GM23338 (cell line): Measurements from ENCODE around the gene ASB12. TPM values are rescaled to one million over a fixed set of nuclear protein-coding genes. Genes with fewer than 3 reads are reported as not detected.

Experiments used
- ATAC-seq: fragments of 200-7000 bp; cut with Tn5 transposase; 3 replicates; pipeline ENCODE4 v1.9.1; 2020
- DNase-seq: peaks from one replicate; pipeline ENCODE4 v3.0.0-alpha.2; 2015; ENCODE audit warnings: low spot score
- H2AFZ ChIP-seq: fragments of 200-600 bp; sonication (generic); 2 replicates; pipeline ENCODE4 v1.8.0; 2016; ENCODE audit warnings: antibody characterized with exemption, mild to moderate bottlenecking, moderate library complexity
- H3F3A ChIP-seq: fragments of 200-600 bp; sonication (generic); replicated peaks from 2 replicates; pipeline ENCODE4 v1.8.0; 2017; ENCODE audit warnings: antibody characterized with exemption, mixed run types, low read depth
- H3K27ac ChIP-seq: fragments of 200-600 bp; sonication (generic); 2 replicates; pipeline ENCODE4 v1.6.1; 2016; ENCODE audit warnings: low read depth
- H3K27me3 ChIP-seq: fragments of 200-600 bp; sonication (generic); 2 replicates; pipeline ENCODE4 v1.8.0; 2016; ENCODE audit warnings: mild to moderate bottlenecking, mixed run types, moderate library complexity; ENCODE audit not compliant: insufficient read depth
- H3K36me3 ChIP-seq: fragments of 200-600 bp; sonication (generic); 2 replicates; pipeline ENCODE4 v1.8.0; 2016; ENCODE audit warnings: mild to moderate bottlenecking; ENCODE audit not compliant: insufficient read depth
- H3K4me1 ChIP-seq: fragments of 200-600 bp; sonication (generic); 2 replicates; pipeline ENCODE4 v1.8.0; 2016; ENCODE audit warnings: mild to moderate bottlenecking, moderate library complexity; ENCODE audit not compliant: insufficient read depth
- H3K4me2 ChIP-seq: fragments of 200-600 bp; sonication (generic); 2 replicates; pipeline ENCODE4 v1.7.1; 2017; ENCODE audit warnings: mixed run types
- H3K4me3 ChIP-seq: fragments of 200-600 bp; sonication (generic); 2 replicates; pipeline ENCODE4 v1.6.1; 2016; ENCODE audit warnings: mixed run types
- H3K79me2 ChIP-seq: fragments of 200-600 bp; sonication (generic); replicated peaks from 2 replicates; pipeline ENCODE4 v1.8.0; 2017; ENCODE audit warnings: mild to moderate bottlenecking; ENCODE audit not compliant: insufficient read depth
- H3K9me2 ChIP-seq: fragments of 200-600 bp; sonication (generic); 2 replicates; pipeline ENCODE4 v1.8.0; 2017; ENCODE audit not compliant: insufficient read depth
- H4K20me1 ChIP-seq: fragments of 200-600 bp; sonication (generic); replicated peaks from 2 replicates; pipeline ENCODE4 v1.8.0; 2017; ENCODE audit warnings: mild to moderate bottlenecking; ENCODE audit not compliant: insufficient read depth
- H3K27ac Mint-ChIP-seq: 2 replicates; pipeline ENCODE4 v1.8.0; 2020; ENCODE audit warnings: inconsistent platforms, mild to moderate bottlenecking, moderate library complexity, mixed read lengths
- H3K27me3 Mint-ChIP-seq: 3 replicates; pipeline ENCODE4 v1.8.0; 2022; ENCODE audit warnings: low read depth, mild to moderate bottlenecking, moderate library complexity, mixed read lengths, inconsistent platforms; ENCODE audit not compliant: insufficient read depth, poor library complexity
- H3K36me3 Mint-ChIP-seq: 3 replicates; pipeline ENCODE4 v1.8.0; 2021; ENCODE audit warnings: low read depth, mild to moderate bottlenecking, inconsistent platforms, moderate library complexity, mixed read lengths
- H3K4me1 Mint-ChIP-seq: 3 replicates; pipeline ENCODE4 v1.8.0; 2020; ENCODE audit warnings: mild to moderate bottlenecking, inconsistent platforms, mixed read lengths
- H3K4me3 Mint-ChIP-seq: 3 replicates; pipeline ENCODE4 v1.8.0; 2021; ENCODE audit warnings: moderate library complexity, mild to moderate bottlenecking, inconsistent platforms, mixed read lengths
- H3K9me3 Mint-ChIP-seq: 3 replicates; pipeline ENCODE4 v1.8.0; 2020; ENCODE audit warnings: moderate library complexity, mild to moderate bottlenecking, inconsistent platforms, mixed read lengths
- CREB1 ChIP-seq: fragments of 250-450 bp; sonication (Bioruptor Pico); IDR thresholded peaks from 2 replicates; pipeline ENCODE4 v1.5.0; 2020; ENCODE audit warnings: low read depth, mild to moderate bottlenecking, moderate library complexity
- EZH2 ChIP-seq: fragments of 200-600 bp; sonication (generic); IDR thresholded peaks from one replicate; pipeline ENCODE4 v1.8.0; 2017; ENCODE audit warnings: antibody characterized with exemption, mild to moderate bottlenecking, low read depth; ENCODE audit not compliant: unreplicated experiment
- EZH2phosphoT487 ChIP-seq: fragments of 200-600 bp; sonication (generic); IDR thresholded peaks from one replicate; pipeline ENCODE4 v1.8.1; 2018; ENCODE audit warnings: antibody characterized with exemption; ENCODE audit not compliant: unreplicated experiment
- JUNB ChIP-seq: IDR thresholded peaks from one replicate; pipeline ENCODE4 v1.6.1; 2016; ENCODE audit warnings: antibody characterized with exemption; ENCODE audit not compliant: unreplicated experiment
- NANOG ChIP-seq: IDR thresholded peaks from 2 replicates; pipeline ENCODE4 v1.6.1; 2016; ENCODE audit warnings: antibody characterized with exemption, borderline replicate concordance
- POLR2AphosphoS5 ChIP-seq: IDR thresholded peaks from 2 replicates; pipeline ENCODE4 v1.6.1; 2016; ENCODE audit warnings: antibody characterized with exemption, low read depth
- STAT1 ChIP-seq: IDR thresholded peaks from one replicate; pipeline ENCODE4 v1.6.1; 2016; ENCODE audit warnings: antibody characterized with exemption; ENCODE audit not compliant: unreplicated experiment
- ZNF114 ChIP-seq: fragments of 250-450 bp; sonication (Bioruptor Pico); IDR thresholded peaks from 2 replicates; pipeline ENCODE4 v1.5.0; 2020; ENCODE audit warnings: mild to moderate bottlenecking, moderate library complexity
- ZNF331 ChIP-seq: fragments of 250-450 bp; sonication (Bioruptor Pico); IDR thresholded peaks from 2 replicates; pipeline ENCODE4 v1.5.0; 2020; ENCODE audit warnings: low read depth, mild to moderate bottlenecking, moderate library complexity
- polyA plus RNA-seq: library from polyadenylated mRNA; unstranded; fragments of >200 nt; fragmentation: Nextera tagmentation; extraction: Ambion mirVana; gene quantifications from 2 replicates; pipeline ENCODE4 v1.2.1, GENCODE V29; 2016
- total RNA-seq: library from RNA; depleted of rRNA; stranded (reverse); fragments of >200 nt; shearing (Covaris generic); gene quantifications from 2 replicates; pipeline ENCODE4 v1.2.3, GENCODE V29; 2014
- TF ChIP-seq, protein P1 (sequence below), 2 experiments: fragments of 200-600 bp in 1 of 2; sonication (generic) in 1 of 2; conservative IDR thresholded peaks; 2 replicates each; pipeline versions ENCODE4 v1.5.1 to v1.6.1; 2016 to 2017; ENCODE audit warnings: antibody characterized with exemption in 2 of 2, low read depth in 2 of 2, mild to moderate bottlenecking in 2 of 2, moderate library complexity in 1 of 2
- TF ChIP-seq, protein P2 (sequence below): IDR thresholded peaks from 2 replicates; pipeline ENCODE4 v1.6.1; 2016; ENCODE audit warnings: antibody characterized with exemption
- TF ChIP-seq, protein P3 (sequence below): IDR thresholded peaks from one replicate; pipeline ENCODE4 v1.6.1; 2018; ENCODE audit warnings: antibody characterized with exemption; ENCODE audit not compliant: unreplicated experiment
- TF ChIP-seq, protein P4 (sequence below): fragments of 250-450 bp; sonication (Bioruptor Pico); IDR thresholded peaks from 2 replicates; pipeline ENCODE4 v1.5.0; 2020; ENCODE audit warnings: mild to moderate bottlenecking, moderate library complexity

ASB12 gene
- total and polyA plus RNA-seq, 2 experiments from 2014 or later, result 1.1 to 1.2 TPM

DNA sequence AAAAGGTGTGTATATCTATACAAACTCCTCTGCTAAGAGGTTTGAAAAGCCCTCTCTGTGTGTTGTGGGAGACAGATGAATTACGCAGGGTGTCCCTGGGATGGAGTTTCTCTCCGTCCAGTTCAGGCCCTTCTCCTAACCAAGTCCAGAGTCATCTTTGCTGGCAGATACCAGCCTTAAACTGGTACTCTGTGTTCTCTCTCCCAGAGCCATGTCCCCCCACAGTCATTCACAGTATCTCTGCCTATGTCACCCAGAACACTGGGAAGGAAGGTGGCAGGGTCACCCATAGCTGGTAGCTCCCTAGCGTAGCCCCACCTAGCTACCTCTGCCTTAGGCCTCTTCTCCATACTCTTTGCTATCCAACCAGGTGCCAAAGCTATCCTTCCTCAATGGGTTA is 33.8 kb downstream of the ASB12 start:
- Histone ChIP-seq H3K27ac (no peak overlapping the region), H4K20me1 (no peaks in the 10 kb centered on the region; the same call in 1 of the 2 replicates), H3F3A (no peaks in the 10 kb centered on the region), H3K4me2 (no peak overlapping the region), H3K79me2 (0 out of 2 replicates have a peak, but pooled peaks cover 7% of the 10 kb centered on the region), H2AFZ (no peak overlapping the region), H3K36me3 (no peaks in the 10 kb centered on the region), H3K9me2 (no peaks in the 10 kb centered on the region), H3K4me1 (0 out of 2 replicates have a peak, but pooled peaks cover 3% of the 10 kb centered on the region), H3K4me3 (no peak overlapping the region), H3K27me3 (no peaks in the 10 kb centered on the region)
- peaks cover 13% of the 10 kb centered on the region for H3K36me3 Mint-ChIP-seq
- no peaks in the 10 kb centered on the region for H3K9me3 Mint-ChIP-seq
- no peak for TF ChIP-seq JUNB
- TF ChIP-seq, protein P1, sequence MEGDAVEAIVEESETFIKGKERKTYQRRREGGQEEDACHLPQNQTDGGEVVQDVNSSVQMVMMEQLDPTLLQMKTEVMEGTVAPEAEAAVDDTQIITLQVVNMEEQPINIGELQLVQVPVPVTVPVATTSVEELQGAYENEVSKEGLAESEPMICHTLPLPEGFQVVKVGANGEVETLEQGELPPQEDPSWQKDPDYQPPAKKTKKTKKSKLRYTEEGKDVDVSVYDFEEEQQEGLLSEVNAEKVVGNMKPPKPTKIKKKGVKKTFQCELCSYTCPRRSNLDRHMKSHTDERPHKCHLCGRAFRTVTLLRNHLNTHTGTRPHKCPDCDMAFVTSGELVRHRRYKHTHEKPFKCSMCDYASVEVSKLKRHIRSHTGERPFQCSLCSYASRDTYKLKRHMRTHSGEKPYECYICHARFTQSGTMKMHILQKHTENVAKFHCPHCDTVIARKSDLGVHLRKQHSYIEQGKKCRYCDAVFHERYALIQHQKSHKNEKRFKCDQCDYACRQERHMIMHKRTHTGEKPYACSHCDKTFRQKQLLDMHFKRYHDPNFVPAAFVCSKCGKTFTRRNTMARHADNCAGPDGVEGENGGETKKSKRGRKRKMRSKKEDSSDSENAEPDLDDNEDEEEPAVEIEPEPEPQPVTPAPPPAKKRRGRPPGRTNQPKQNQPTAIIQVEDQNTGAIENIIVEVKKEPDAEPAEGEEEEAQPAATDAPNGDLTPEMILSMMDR (conservative IDR thresholded peaks at IDR 0.05; ENCODE audit: low read depth in 2 of 2), result no peak
- TF ChIP-seq NANOG, result no peak
- TF ChIP-seq, protein P2, sequence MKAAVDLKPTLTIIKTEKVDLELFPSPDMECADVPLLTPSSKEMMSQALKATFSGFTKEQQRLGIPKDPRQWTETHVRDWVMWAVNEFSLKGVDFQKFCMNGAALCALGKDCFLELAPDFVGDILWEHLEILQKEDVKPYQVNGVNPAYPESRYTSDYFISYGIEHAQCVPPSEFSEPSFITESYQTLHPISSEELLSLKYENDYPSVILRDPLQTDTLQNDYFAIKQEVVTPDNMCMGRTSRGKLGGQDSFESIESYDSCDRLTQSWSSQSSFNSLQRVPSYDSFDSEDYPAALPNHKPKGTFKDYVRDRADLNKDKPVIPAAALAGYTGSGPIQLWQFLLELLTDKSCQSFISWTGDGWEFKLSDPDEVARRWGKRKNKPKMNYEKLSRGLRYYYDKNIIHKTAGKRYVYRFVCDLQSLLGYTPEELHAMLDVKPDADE, result no peak
- TF ChIP-seq STAT1, result no peak
- TF ChIP-seq, protein P3, sequence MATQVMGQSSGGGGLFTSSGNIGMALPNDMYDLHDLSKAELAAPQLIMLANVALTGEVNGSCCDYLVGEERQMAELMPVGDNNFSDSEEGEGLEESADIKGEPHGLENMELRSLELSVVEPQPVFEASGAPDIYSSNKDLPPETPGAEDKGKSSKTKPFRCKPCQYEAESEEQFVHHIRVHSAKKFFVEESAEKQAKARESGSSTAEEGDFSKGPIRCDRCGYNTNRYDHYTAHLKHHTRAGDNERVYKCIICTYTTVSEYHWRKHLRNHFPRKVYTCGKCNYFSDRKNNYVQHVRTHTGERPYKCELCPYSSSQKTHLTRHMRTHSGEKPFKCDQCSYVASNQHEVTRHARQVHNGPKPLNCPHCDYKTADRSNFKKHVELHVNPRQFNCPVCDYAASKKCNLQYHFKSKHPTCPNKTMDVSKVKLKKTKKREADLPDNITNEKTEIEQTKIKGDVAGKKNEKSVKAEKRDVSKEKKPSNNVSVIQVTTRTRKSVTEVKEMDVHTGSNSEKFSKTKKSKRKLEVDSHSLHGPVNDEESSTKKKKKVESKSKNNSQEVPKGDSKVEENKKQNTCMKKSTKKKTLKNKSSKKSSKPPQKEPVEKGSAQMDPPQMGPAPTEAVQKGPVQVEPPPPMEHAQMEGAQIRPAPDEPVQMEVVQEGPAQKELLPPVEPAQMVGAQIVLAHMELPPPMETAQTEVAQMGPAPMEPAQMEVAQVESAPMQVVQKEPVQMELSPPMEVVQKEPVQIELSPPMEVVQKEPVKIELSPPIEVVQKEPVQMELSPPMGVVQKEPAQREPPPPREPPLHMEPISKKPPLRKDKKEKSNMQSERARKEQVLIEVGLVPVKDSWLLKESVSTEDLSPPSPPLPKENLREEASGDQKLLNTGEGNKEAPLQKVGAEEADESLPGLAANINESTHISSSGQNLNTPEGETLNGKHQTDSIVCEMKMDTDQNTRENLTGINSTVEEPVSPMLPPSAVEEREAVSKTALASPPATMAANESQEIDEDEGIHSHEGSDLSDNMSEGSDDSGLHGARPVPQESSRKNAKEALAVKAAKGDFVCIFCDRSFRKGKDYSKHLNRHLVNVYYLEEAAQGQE, result no peak
- no peak for TF ChIP-seq ZNF331 (CRISPR knock-in tag)
- TF ChIP-seq ZNF114 (CRISPR knock-in tag), result no peak
- TF ChIP-seq EZH2phosphoT487, result no peak
- TF ChIP-seq POLR2AphosphoS5, result no peak
- TF ChIP-seq, protein P4, sequence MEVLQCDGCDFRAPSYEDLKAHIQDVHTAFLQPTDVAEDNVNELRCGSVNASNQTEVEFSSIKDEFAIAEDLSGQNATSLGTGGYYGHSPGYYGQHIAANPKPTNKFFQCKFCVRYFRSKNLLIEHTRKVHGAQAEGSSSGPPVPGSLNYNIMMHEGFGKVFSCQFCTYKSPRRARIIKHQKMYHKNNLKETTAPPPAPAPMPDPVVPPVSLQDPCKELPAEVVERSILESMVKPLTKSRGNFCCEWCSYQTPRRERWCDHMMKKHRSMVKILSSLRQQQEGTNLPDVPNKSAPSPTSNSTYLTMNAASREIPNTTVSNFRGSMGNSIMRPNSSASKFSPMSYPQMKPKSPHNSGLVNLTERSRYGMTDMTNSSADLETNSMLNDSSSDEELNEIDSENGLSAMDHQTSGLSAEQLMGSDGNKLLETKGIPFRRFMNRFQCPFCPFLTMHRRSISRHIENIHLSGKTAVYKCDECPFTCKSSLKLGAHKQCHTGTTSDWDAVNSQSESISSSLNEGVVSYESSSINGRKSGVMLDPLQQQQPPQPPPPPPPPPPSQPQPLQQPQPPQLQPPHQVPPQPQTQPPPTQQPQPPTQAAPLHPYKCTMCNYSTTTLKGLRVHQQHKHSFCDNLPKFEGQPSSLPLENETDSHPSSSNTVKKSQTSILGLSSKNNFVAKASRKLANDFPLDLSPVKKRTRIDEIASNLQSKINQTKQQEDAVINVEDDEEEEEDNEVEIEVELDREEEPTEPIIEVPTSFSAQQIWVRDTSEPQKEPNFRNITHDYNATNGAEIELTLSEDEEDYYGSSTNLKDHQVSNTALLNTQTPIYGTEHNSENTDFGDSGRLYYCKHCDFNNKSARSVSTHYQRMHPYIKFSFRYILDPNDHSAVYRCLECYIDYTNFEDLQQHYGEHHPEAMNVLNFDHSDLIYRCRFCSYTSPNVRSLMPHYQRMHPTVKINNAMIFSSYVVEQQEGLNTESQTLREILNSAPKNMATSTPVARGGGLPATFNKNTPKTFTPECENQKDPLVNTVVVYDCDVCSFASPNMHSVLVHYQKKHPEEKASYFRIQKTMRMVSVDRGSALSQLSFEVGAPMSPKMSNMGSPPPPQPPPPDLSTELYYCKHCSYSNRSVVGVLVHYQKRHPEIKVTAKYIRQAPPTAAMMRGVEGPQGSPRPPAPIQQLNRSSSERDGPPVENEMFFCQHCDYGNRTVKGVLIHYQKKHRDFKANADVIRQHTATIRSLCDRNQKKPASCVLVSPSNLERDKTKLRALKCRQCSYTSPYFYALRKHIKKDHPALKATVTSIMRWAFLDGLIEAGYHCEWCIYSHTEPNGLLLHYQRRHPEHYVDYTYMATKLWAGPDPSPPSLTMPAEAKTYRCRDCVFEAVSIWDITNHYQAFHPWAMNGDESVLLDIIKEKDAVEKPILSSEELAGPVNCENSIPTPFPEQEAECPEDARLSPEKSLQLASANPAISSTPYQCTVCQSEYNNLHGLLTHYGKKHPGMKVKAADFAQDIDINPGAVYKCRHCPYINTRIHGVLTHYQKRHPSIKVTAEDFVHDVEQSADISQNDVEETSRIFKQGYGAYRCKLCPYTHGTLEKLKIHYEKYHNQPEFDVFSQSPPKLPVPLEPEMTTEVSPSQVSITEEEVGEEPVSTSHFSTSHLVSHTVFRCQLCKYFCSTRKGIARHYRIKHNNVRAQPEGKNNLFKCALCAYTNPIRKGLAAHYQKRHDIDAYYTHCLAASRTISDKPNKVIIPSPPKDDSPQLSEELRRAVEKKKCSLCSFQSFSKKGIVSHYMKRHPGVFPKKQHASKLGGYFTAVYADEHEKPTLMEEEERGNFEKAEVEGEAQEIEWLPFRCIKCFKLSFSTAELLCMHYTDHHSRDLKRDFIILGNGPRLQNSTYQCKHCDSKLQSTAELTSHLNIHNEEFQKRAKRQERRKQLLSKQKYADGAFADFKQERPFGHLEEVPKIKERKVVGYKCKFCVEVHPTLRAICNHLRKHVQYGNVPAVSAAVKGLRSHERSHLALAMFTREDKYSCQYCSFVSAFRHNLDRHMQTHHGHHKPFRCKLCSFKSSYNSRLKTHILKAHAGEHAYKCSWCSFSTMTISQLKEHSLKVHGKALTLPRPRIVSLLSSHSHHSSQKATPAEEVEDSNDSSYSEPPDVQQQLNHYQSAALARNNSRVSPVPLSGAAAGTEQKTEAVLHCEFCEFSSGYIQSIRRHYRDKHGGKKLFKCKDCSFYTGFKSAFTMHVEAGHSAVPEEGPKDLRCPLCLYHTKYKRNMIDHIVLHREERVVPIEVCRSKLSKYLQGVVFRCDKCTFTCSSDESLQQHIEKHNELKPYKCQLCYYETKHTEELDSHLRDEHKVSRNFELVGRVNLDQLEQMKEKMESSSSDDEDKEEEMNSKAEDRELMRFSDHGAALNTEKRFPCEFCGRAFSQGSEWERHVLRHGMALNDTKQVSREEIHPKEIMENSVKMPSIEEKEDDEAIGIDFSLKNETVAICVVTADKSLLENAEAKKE (CRISPR knock-in tag), result no peak
- TF ChIP-seq CREB1 (CRISPR knock-in tag), result no peak
- no peak for TF ChIP-seq EZH2
- H3K27me3 Mint-ChIP-seq, result no peaks in the 10 kb centered on the region
- ATAC-seq (no peak), DNase-seq (no peak)
- H3K4me1 Mint-ChIP-seq, result peaks cover 29% of the 10 kb centered on the region
- no peak overlapping the region for H3K27ac Mint-ChIP-seq
- no peak overlapping the region for H3K4me3 Mint-ChIP-seq
